ENCODE measurements around the gene GPR42.
A peak's percentile ranks its signal among the peaks of the same experiment; 100 is the strongest.
"Not testable (repeated sequence)": the region's sequence is repeated elsewhere in the genome, so short reads cannot be mapped to it uniquely, and the experiment has no call there.

The GPR42 gene

DNA sequence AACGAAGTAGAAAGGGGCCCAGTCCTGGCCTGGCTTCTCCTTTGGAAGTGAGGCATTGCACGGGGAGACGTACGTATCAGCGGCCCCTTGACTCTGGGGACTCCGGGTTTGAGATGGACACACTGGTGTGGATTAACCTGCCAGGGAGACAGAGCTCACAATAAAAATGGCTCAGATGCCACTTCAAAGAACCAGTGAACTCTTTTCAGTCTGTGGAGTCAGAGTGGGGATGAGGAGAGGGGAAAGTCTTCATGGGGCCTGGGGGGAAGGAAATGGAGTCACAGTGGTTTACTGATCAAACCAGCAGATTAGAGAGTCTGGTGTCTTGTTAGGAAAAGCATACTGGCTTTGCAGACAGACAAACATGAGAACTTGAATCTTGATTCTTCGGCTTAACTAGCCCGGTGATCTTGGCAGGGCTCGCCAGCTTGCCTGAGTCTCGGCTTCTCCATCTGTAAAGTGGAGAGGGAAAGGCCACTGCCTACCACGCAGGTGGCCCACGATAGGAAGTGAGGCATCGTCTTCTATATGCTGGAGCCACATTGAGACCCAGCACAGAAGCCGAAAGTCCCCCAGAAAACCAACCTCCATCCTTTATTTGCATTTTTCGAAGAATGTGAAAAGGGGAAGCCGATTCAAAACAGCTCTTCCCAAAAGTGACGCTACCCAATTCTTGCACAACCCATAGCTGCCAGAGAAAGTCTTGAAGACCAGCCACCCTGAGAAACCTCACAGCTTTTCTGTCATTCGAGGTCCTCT lies 23.5 kb upstream of the GPR42 start, which contains the start of gene FFAR1:
FFAR1 (plus strand) TSS at position 732 of the 759 bp plus-strand sequence. CDS start 3,650 bp downstream, outside the sequence.
- peak; percentile 75 for DNase-seq

DNA sequence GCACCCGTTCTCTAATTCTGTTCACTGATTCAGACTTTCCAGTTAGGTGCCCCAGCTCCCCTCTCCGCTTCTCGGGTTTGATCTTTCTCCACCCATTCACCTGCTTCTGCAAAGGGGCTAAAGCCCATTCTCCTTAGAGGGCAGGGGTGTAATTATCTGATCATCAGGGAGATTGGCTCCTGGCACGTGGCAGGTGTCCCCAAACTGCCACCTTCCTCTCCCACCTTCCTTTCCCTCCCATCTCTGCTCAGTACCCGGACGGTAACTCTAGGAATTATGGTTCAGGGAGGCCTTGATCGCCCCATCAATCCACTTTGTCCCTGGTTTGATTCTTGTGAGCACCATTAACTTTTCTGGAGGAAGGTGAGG lies 23.0 kb upstream of the GPR42 start:
- no peak for DNase-seq

DNA sequence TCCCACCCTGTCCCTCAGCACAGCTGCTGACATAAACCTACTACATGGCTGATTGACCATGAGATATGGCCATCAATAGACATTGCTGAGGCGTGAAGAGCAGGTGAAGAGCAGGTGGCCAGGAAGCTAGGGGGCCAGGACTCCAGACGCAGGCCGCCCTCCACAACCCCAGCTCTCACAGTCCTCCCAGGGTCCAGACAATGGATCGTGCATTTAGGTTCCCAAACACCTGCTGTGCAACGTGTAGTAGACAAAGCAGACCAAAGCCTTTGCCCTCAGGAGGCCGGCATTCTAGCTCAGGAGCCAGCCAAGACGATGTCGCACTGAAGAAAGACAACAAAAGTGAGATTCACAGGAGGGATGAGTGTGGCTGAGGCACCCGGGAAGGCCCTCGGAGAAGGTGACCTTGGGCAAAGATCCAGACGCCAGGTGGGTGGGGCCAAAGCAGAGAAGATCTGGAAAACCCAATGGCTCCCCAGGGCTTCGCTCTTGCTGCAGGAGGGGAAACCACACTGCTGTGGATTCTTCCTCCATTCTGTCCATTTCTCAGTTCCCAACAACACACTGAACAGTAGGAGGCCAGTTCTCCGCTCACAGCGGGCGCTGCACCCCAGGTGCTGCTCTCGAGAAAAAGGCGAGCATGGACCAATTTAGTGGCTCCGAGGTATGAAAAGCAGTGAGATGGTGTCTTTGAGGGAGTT lies 21.8 kb upstream of the GPR42 start:
- peak; percentile 27 for DNase-seq

DNA sequence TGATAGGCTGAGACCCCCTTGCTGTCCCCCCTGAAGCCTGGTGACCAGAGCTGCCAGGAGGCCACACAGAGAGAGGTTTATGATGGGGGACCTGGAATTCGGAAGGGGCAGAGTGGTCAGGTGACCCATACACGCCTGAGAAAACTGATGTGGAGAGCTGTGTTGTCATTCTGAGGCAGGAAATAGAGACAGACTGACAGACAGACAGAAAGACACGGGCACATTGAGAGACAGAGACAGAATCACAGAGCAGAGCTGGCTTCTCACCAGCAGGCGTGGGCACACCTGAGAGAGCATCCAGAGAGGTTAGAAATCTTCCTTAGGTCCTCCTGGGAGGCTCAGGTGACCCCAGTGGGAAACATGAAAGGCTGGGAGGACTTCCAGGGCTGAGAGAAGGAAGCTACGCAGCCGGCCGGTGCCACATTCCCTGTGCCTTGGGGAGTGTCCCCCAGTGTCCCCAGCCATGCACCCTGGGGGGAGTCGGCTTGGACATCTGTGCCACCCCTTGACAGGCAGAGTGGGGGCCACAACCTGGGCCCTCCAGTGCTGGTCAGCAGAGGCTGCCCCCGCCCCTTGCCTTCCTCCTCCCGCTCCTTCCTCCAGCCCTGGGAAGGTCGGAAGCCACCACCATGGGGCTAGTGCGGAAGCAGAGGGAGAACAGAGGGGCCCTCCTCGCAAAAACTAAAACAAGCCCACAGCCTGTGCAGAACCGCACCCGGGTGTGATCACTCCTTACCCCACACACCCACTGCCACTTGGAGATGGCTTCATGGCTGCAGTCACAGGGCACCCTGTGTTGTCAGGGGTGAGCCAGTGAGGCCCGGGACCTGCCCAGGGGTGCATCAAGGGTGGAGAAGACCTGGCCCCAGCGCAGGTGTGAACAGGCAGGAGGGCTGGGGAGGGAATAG lies 21.0 kb upstream of the GPR42 start:
- peak; percentile 26 for DNase-seq

DNA sequence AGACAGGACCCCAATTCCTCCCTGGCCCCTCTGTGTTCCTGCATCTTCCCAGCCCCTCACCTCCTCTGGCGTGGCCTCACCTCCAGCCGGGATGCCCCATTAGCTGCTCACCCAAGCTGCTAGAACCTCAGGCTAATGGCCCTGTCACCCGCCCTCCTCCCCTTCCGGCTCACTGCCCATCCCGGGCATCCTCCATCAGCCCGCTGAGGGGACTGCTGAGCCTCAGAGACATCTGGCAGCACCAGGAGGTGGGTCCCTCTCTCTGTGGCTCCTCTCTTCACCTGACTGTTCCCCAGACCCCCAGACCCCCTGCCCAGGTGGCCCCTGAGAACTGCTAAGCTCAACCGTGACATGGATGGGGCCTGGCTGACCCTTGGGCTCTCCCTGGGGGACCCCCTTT lies 20.3 kb upstream of the GPR42 start:
- DNase-seq = peak; percentile 23

DNA sequence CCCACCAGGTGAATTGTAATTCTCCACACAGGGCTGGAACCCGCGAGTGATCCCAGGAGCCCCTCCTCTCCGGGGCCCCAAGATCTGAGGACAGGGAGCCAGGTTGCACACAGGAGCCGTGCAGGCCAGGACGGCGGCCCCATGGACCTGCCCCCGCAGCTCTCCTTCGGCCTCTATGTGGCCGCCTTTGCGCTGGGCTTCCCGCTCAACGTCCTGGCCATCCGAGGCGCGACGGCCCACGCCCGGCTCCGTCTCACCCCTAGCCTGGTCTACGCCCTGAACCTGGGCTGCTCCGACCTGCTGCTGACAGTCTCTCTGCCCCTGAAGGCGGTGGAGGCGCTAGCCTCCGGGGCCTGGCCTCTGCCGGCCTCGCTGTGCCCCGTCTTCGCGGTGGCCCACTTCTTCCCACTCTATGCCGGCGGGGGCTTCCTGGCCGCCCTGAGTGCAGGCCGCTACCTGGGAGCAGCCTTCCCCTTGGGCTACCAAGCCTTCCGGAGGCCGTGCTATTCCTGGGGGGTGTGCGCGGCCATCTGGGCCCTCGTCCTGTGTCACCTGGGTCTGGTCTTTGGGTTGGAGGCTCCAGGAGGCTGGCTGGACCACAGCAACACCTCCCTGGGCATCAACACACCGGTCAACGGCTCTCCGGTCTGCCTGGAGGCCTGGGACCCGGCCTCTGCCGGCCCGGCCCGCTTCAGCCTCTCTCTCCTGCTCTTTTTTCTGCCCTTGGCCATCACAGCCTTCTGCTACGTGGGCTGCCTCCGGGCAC lies 19.3 kb upstream of the GPR42 start:
- DNase-seq = no peak

DNA sequence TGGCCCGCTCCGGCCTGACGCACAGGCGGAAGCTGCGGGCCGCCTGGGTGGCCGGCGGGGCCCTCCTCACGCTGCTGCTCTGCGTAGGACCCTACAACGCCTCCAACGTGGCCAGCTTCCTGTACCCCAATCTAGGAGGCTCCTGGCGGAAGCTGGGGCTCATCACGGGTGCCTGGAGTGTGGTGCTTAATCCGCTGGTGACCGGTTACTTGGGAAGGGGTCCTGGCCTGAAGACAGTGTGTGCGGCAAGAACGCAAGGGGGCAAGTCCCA lies 18.8 kb upstream of the GPR42 start:
- DNase-seq = no peak

DNA sequence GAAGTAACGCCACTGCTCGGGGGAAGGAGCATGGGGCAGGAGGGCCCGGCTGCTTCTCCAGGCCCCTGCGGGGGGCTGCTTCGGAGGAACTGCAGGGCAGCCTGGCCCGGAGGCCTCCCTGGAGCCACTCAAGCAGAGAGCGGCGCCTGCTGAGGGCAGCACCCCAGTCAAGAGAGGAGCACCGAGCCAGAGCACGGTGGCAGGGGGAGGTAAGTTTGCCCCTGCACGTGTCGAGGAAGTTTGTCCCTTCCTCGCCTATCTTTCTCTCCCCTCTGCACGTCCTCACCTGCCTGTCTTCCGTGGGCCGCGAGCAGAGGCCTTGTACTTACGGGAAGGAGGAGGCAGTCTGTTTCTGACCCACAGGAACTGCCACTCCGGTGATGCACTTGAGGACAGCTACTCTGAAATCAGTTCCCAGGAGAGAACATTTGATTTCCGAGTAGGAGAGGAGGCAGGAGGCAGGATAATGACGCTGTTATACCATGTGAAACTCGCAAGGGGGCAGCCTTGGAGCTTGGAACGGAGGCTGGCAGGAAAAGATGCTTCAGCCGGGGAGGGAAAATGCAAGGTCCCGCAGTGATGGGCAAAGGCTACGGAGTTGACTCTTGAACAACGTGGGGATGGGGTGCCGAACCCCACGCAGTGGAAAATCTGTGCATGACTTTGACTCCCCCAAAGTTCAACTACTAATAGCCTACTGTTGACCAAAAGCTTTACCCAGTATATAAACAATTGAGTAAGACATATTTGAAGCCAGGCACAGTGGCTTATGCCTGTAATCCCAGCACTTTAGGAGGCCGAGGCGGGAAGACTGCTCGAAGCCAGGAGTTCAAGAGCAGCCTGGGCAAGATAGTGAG lies 18.2 kb upstream of the GPR42 start:
- DNase-seq = peak; percentile 84

DNA sequence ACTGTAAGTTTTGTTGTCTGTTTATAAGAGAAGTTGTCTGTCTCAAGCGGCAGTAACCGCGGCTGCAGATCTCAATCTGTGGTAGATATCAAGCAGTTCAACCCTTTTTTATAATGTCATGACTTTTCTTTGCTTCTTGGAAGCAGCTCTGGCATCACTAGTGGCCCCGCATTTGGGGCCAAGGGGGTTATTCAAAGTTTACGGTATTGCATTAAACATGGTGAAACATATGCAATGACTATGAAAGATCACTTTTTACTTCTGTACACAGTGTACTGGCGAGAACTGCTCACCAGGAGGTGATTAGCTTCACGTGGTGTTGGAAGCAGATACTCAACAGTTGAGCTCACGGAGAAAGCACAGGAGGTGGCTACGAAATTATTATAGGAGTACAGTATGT lies 17.2 kb upstream of the GPR42 start:
- DNase-seq = no peak

DNA sequence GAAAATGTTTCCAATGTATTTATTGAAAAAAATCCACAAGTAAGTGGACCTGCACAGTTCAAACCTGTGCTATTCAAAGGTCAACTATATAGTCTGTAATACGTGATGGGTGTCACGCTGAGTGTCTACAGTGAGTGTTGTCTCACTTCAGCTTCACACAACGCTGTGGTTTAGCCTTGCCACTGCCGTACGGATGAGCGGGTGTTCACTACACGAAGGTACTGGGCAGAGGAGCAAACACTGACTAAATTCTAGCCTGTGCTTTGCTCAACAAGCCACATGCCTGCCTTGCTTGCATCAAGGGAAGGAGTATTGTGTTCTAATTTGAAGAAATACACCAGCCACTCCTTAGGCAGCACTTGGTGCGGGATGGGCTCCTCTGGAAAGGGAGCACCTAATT lies 16.0 kb upstream of the GPR42 start:
- DNase-seq = no peak

DNA sequence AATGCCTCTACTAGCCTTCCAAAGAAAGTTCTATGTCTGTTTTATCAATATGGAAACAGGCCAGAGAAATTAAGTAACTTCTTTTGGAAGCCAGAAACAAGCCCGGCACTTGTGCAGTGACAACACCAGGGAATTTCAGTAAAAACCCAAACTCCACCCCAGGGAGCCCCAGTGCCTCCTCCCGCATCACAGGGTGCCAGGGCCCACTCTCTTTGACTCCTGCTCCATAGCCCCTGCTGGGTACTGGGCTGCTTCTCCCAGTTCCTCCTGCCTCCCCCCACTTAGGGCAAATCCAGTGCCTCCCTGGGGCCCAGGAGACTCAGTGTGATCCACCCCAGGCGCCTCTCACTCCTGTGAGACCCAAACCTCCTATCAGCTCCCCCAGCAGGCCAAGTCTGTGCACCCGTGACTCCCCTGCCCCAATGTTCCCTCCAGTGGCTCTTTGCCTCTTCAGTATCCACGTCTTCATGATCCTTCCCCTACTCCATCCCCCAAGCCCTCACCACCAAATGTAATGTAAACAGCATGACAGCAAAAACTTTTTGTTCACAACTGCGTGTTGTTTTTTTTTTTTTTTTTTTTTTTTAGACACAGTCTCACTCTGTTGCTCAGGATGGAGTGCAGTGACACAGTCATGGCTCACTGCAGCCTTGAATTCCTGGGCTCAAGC lies 14.9 kb upstream of the GPR42 start:
- DNase-seq = no peak

DNA sequence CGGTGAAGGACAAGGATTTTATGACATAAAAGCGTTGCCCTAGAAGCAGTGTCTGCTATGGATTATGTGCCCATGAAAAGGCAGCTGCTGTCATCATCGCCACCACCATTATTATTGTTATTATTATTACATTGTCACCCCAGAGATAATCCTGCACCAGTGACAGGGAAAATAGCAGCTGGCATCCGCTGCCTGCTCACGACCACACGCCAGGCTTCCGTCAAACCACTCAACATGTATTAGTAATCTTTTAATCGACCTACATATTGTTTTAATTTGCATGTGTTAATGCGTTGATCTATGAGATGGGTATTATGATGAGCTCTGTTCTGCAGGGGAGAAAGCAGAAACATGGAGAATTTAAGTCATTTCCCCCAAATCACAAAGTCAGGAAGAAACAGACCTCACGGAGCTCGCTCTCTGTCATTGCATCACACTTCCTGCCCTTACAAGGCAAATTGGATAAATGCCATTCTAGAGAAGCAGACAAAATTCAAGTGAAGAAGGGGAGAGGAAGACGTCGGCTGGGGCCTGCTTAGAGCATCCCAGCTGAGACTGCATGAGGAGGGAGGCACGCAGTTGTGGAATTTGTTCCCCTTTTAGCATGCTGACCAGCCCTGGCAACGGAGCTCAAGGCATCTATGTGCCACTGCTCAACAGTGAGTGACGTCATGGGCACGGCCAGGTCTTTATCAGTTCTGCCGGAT lies 12.8 kb upstream of the GPR42 start, which contains the start of gene FFAR3:
FFAR3 (plus strand) TSS at position 594 of the 707 bp plus-strand sequence. CDS start 431 bp downstream, outside the sequence.
- no peak for DNase-seq

DNA sequence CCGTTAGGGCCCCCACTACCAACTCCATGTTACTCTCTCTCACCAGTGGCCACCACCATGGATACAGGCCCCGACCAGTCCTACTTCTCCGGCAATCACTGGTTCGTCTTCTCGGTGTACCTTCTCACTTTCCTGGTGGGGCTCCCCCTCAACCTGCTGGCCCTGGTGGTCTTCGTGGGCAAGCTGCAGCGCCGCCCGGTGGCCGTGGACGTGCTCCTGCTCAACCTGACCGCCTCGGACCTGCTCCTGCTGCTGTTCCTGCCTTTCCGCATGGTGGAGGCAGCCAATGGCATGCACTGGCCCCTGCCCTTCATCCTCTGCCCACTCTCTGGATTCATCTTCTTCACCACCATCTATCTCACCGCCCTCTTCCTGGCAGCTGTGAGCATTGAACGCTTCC lies 12.0 kb upstream of the GPR42 start:
- not testable (repeated sequence) for DNase-seq

DNA sequence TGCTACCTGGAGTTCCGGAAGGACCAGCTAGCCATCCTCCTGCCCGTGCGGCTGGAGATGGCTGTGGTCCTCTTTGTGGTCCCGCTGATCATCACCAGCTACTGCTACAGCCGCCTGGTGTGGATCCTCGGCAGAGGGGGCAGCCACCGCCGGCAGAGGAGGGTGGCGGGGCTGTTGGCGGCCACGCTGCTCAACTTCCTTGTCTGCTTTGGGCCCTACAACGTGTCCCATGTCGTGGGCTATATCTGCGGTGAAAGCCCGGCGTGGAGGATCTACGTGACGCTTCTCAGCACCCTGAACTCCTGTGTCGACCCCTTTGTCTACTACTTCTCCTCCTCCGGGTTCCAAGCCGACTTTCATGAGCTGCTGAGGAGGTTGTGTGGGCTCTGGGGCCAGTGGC lies 11.5 kb upstream of the GPR42 start:
- DNase-seq = not testable (repeated sequence)

DNA sequence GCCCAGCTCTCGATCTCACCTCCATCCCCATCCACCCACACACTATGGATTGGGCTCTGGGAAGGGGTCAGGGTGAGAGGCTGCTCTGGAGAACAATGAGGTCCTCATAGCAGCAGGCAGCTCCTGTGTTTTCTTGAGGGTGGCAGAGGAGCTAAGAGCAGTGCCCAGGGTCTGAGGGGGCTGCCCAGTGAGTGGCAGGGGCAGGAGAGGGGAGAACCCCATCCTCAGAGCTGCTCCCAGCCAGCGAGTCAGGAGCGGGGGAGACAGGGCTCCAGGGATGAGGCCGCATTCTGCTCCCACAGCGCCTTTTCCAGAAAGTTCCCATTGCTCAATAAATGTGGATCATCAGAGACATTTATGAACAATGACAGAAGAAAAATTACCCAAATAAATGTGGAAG lies 10.8 kb upstream of the GPR42 start:
- not testable (repeated sequence) for DNase-seq

DNA sequence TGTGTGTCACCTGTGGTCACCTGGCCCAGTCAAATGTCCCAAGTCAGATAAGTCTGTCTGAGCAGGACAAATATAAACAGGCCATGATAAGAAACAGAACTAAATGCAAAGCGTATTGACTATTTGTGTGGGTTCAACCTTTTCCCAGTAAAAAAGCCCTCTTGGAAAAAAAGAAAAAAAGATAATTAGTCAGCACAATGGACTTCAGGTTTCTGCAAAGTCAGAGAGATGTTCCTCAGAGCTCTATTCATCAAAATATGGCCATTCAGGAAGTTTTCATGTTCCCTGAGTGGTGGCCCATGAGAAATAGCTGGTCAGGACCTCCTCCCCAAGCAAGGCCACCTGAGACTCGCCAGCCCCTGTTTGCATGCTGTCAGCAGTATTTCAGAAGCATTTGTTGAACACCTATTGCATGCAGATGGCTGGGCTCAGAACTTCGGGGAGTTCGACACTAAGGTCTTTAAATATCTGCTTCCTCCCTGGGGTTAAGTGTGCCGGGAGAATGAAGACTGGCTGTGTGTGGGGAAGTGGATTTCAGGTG lies 9.9 kb upstream of the GPR42 start:
- peak; percentile 7 for DNase-seq

DNA sequence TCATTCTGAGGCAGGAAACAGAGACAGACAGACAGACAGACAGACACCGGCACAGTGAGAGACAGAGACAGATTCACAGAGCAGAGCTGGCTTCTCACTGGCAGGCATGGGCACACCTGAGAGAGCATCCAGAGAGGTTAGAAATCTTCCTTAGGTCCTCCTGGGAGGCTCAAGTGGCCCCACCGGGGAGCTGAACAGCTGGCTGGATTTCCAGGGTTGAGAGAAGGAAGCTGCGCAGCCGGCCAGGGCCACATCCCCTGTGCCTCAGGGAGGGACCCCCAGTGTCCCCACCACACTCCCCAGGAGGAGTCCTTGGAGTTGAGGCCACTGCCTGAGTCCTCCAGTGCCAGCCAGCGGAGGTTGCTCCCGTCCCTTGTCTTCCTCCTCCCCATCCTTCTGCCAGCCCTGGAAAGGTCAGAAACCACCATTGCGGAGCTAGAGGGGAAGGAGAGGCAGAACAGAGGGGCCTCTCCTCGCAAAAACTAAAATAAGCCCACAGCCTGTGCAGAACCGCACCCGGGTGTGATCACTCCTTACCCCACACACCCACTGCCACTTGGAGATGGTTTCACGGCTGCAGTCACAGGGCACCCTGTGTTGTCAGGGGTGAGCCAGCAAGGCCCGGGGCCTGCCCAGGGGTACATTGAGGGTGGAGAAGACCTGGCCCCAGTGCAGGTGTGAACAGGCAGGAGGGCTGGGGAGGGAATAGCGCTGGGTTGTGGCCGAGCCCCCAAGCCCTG lies 8.4 kb upstream of the GPR42 start:
- DNase-seq = peak; percentile 19

DNA sequence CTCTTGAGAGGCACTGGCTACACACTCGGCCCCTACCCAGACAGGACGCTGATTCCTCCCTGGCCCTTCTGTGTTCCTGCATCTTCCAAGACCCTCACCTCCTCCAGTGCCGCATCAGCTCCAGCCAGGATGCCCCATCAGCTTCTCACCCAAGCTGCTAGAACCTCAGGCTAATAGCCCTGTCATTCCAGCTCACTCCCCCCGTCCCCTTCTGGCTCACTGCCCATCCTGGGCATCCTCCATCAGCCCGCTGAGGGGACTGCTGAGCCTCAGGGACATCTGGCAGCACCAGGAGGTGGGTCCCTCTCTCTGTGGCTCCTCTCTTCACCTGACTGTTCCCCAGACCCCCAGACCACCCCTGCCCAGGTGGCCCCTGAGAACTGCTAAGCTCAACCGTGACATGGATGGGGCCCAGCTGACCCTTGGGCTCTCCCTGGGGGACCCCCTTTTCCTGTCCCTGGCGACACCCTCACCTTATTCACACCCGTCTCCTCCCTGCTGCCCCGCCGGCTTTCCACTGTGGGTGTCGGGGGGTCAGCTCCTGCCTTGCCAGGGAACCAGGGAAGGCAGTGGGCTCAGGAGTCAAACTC lies 7.8 kb upstream of the GPR42 start:
- peak; percentile 21 for DNase-seq
